Measurements from ENCODE around the gene IKZF1. TPM values are rescaled to one million over a fixed set of nuclear protein-coding genes. Genes with fewer than 3 reads are reported as not detected.

Gene IKZF1
- total RNA-seq, 4 donors from 2014 or later = 0.22 to 3.6 (median 1.9) TPM

GRCh38 chr7:50389961-50390360, 85.4 kb downstream of the IKZF1 start:
- no peak overlapping the region for H3K4me3 ChIP-seq
- no peaks in the 10 kb centered on the region for H3K9me3 ChIP-seq
- no peak for DNase-seq
- intact Hi-C loops (cut with DNase I; ENCODE audit: low total_unique reads) (no loop called here), in situ Hi-C loops (cut with MboI; ENCODE audit: low sequenced_read_pairs in 4 of 4) (no loop called here)
- no peaks in the 10 kb centered on the region for H3K27me3 ChIP-seq
- no peak for TF ChIP-seq CTCF (IDR thresholded peaks at IDR 0.05 in 4 of 5, conservative IDR thresholded peaks at IDR 0.05 in 1 of 5)
- TF ChIP-seq POLR2A (IDR thresholded peaks at IDR 0.05) = no peak
- H3K4me1 ChIP-seq = no peaks in the 10 kb centered on the region
- no peaks in the 10 kb centered on the region for H3K36me3 ChIP-seq
- H3K27ac ChIP-seq = no peak overlapping the region
- no peak for ATAC-seq

- ATAC-seq (no peak), DNase-seq (no peak)
- Histone ChIP-seq H3K9me3 (no peaks in the 10 kb centered on the region), H3K27ac (no peak overlapping the region), H3K4me1 (no peaks in the 10 kb centered on the region), H3K4me3 (no peak overlapping the region), H3K36me3 (no peaks in the 10 kb centered on the region), H3K27me3 (no peaks in the 10 kb centered on the region)
- intact Hi-C loops (cut with DNase I; ENCODE audit: low total_unique reads) (no loop called here), in situ Hi-C loops (cut with MboI; ENCODE audit: low sequenced_read_pairs in 4 of 4) (no loop called here)
- no peak for TF ChIP-seq POLR2A (IDR thresholded peaks at IDR 0.05)
- TF ChIP-seq CTCF (IDR thresholded peaks at IDR 0.05 in 4 of 5, conservative IDR thresholded peaks at IDR 0.05 in 1 of 5) = no peak
Observed at GRCh38 chr7:50391386-50391785, 86.9 kb downstream of the IKZF1 start.

GRCh38 chr7:50393076-50393475, 88.6 kb downstream of the IKZF1 start:
- DNase-seq (no peak), ATAC-seq (no peak)
- intact Hi-C loops (cut with DNase I; ENCODE audit: low total_unique reads) (no loop called here), in situ Hi-C loops (cut with MboI; ENCODE audit: low sequenced_read_pairs in 4 of 4) (no loop called here)
- H3K36me3 ChIP-seq = no peaks in the 10 kb centered on the region
- H3K27me3 ChIP-seq = no peaks in the 10 kb centered on the region
- H3K4me1 ChIP-seq = no peaks in the 10 kb centered on the region
- no peak overlapping the region for H3K4me3 ChIP-seq
- no peaks in the 10 kb centered on the region for H3K9me3 ChIP-seq
- TF ChIP-seq POLR2A (IDR thresholded peaks at IDR 0.05) (no peak), CTCF (IDR thresholded peaks at IDR 0.05 in 4 of 5, conservative IDR thresholded peaks at IDR 0.05 in 1 of 5) (no peak)
- no peak overlapping the region for H3K27ac ChIP-seq

GRCh38 chr7:50393547-50394252, 89.2 kb downstream of the IKZF1 start:
- no peak for ATAC-seq
- no peak overlapping the region for H3K27ac ChIP-seq

More at GRCh38 chr7:50393547-50394252, 89.2 kb downstream of the IKZF1 start:
- no peaks in the 10 kb centered on the region for H3K9me3 ChIP-seq
- no peak for TF ChIP-seq CTCF (IDR thresholded peaks at IDR 0.05 in 4 of 5, conservative IDR thresholded peaks at IDR 0.05 in 1 of 5)
- TF ChIP-seq POLR2A (IDR thresholded peaks at IDR 0.05) = no peak
- DNase-seq = no peak
- intact Hi-C loops (cut with DNase I; ENCODE audit: low total_unique reads) (no loop called here), in situ Hi-C loops (cut with MboI; ENCODE audit: low sequenced_read_pairs in 4 of 4) (no loop called here)
- H3K4me1 ChIP-seq = no peaks in the 10 kb centered on the region
- H3K4me3 ChIP-seq = no peak overlapping the region
- H3K36me3 ChIP-seq = no peaks in the 10 kb centered on the region
- H3K27me3 ChIP-seq = peaks cover 0 to 5% (median 4%) of the 10 kb centered on the region in 3 donors
